CD4-positive, alpha-beta T cell treated with Interleukin-12 subunit alpha and Interleukin-12 subunit beta, for 1 hour (primary cell): ENCODE measurements around the gene PTPN5.

Source experiments
- DNase-seq: peaks from one replicate; pipeline ENCODE4 v3.0.0-alpha.2; 2020

PTPN5 gene

DNA sequence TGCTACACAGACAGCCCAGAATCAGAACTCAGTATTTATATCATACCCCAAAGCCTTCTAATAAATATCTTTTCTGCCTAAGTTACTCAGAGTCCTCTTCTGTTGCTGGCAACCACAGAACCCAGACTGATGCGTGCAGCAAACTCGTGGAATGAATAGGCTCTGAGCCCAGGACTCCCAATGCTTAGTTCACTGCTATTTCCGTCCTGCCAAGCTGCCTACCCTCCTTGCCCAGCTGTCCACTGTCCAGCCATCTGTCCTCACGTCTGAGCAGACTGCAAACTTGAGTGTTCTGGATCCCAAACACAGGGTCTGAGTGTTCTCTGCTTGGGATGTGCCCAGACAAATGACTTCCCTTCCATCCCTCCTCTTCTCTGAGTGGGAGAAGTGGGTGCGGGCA is 19.4 kb downstream of the PTPN5 start:
- DNase-seq, result no peak

DNA sequence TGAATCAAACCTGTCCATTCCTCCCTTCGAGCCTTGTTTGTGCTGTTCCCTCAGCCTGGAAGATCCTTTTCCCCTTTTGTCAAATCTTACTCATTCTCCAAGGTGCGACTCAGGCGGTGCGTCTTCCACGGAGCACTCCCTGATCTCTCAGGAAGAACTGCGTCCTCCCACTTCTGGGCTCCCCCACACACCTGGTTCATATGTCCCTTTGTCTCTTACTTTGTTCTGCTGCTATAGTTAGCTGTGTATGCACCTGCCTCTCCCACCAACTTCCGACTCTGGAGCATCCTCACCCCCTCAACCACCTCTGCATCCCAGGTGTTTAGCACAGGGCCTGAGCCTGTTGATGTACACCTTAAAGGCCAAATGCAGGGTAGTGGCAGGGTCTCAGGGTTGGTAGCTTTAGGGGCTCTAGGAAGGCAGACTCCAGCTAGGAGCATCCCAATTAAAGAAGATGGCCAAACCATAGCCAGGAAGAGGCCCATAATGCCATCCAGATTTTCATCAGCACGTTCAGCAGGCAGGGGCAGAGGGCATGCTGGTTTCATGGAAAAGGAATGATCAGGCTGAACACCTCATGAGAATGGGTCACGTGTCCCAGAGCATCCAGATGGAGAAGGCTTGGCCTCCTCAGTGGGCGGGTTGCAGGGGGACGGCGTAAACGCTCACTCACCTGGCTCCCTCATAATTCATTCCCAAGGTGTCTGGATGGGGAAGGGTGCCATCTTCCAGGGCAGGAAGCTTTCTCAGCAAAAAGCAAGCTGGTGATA is 20.1 kb downstream of the PTPN5 start:
- no peak for DNase-seq

DNA sequence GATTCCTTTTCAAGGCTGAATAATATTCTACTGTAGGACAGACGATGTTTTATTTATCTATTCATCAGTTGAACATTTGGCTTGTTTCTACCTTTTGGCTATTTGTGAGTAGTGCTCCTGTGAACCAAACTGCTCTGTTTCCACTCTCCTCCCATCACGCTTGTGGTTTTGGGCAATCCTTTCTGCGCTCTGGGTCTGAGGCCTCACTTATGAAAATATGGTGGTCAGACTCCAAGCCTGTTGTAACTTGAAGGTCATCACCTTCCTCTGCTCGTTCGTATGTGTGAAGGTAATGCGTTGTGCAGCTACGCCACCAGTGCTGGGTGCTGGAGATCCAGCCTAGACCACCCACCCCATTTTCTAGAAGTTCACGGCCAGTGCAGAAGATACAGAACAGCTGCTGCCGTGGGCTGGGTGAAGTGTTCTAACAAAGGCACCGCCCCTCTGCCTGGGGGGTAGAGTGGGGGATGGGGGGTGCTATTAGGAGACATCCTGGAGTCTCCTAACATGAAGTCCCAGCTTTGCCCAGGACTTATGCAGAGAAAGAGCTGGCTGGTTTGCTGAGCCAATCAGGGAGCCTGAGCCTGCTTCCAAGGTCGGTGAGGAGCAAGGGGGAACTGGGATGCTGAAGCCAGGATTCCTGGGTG is 21.0 kb downstream of the PTPN5 start:
- no peak for DNase-seq

DNA sequence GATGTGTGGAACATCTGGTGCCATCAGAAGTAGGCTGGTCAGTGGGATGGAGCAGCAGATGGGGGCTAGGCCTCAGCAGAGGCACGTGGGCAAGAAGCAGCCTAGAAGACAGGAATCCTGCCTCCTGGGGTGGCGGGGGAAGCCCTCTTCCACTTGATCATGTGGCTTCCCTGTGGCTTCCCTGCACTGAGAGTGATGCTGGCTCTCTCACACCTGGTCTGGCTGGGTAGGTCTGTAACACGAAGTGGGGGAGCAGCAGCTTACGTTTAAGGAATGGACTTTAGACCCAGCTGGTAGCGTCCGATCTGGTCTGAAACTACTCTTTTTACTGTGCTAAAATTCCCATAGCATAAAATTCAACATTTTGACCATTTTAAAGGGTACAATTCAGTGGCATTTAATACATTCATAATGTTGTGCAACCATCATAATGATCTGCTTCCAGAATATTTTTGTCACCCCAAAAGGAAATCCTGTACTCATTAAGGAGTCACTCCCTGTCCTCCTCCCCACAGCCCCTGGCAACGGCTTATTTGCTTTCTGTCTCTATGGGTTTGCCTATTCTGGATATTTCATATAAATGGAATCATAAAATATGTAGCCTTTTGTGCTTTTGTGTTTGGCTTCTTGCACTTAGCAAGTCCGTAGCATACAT is 21.7 kb downstream of the PTPN5 start:
- DNase-seq, result no peak

DNA sequence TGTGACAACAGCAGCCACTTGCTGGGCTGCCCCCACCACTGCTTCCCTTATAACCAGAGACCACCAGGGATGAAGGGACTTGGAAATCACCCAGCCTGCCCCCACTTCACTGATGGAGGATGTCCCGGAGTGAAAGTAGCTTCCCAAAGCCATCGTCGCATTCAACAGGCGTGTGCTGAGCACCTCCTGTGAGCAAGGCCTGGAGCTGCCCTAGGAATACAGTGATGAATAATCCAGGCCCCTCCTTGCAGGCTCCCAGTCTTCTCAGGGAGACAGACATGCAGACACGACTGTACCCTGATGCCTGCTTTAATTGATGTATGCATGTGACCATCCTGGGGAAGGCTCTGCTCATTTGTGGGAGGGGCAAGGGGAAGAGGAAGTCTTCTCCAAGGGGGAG is 22.6 kb downstream of the PTPN5 start:
- DNase-seq, result no peak

DNA sequence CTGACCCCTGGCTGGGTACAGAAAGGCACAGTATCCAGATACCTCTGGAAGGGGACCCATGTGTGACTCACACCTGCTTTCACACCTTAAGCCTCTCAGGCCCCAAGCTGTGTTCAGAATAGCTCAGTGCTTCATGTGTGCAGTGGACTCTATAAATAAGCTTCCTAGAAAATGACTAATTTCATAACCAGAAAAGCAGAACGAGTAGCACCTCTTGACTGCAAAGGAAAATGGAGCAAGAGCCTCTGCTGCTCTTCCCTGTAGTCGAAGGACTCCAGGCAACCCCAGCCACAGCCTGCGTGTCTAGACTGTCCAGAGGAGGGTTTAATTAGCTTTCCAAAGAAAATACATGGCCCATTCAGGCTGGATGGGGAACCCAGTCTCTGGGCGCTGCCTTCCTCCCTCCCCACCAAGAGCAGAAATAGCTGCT is 23.1 kb downstream of the PTPN5 start:
- no peak for DNase-seq

DNA sequence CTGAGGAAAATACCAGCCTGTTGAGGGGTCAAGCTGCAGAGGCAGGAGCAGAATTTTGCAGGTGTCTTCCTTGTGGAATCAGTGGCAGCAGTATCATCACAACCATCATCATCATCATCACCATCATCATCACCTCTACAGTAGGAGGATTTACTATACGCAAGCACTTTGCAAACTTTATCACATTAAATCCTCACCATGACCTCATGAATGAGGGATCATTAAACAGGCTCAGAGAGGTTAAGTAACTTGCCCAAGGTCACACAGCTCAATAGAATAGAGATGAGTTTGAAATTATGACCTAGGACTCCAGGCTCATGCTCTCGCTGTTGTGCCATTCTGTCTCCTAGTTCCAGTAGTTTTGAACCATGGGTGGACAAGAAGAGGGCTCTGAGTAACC is 25.6 kb downstream of the PTPN5 start:
- DNase-seq, result no peak

DNA sequence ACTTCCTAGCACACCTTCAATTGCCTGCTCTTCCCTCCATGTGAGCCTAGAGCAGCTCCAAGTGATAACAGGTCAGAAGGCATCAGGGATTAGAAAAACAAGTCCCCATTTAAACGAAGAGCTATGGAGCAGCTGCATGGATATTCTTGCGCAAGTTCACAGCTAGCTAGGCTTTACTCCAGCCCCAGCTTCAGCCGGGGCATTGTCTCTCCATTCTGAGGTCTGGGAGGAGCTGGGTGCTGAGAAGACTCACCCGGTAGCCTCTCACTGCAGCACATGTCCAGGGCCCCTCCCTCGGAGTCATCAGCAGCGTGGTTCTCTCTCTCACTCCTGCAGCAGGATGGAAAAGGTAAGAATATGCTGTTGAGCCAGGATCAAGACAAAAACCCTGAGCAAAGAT is 26.0 kb downstream of the PTPN5 start:
- no peak for DNase-seq

DNA sequence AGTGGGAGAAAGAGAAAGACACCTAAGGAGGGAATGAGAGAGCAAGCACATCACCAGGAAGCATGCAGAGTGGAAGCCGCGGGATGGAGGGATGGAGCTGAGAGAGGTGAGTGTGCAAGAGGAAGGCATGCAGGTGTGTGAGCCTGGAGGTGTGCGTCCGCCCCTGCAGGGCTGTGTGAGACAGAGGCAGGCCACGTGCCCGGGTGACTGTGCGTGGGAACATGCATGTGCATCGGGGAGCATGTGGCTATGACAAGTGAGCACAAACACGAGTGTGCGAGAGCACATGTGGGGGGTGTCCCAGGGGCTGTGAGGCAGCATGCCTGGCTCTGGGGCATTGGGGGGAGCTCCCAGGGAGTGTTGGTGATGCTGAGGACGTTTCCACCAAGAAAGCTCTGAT is 29.9 kb downstream of the PTPN5 start:
- no peak for DNase-seq

DNA sequence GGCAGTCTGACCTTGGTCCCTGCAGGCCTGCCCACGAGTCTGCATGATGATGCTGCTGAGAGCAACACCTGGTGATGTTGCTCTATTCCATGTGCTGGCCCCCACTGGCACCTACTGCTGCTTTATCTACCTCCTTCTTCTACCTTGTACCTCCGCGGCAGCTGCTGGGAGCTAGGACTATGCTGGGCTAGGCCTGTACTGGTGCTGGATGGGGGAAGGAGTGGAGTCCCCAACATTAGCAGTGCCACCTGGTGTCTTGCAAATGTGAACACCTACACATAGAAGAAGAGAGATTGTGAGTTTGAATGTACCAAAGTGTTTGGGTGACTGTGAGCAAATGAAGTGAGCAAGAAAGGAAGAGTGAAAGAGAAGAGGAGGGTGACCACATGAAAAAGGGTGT is 30.5 kb downstream of the PTPN5 start:
- DNase-seq, result no peak

DNA sequence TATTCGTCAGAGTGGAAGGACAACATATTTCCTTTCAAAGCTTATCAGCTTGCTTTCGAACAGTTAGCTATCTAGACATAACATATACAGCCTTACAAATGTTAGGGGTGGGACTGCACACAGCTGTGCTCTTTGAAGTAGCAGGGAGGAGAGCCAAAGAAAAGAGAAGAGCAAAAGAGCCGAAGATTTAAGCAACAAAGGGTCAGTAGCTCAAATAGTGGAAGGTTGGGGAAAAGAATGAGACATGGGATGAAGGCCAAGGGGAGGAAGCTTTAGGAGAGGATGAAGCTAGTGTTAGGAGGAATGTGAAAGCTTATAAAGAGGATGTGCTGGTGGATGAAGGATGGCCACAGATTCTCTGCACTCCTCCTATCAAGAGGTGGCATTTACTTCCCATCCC is 33.8 kb downstream of the PTPN5 start:
- no peak for DNase-seq

DNA sequence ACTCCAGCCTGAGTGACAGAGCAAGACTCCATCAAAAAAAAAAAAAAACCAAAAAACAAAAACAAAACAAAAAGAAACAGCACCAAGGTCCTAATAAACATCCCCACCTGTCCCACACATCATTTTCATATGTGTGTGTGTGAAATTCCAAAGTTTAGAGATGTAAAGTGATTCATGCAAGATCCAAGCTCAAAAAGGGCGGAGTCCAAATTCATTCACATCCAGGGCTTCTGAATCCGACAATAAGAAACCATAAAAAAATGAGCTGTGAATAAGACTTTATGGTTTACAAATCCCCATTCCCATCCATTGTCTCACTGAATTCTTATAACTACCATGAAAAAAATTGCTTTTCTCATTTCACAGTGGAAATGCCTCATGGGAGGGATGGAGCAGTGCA is 34.7 kb downstream of the PTPN5 start:
- no peak for DNase-seq

DNA sequence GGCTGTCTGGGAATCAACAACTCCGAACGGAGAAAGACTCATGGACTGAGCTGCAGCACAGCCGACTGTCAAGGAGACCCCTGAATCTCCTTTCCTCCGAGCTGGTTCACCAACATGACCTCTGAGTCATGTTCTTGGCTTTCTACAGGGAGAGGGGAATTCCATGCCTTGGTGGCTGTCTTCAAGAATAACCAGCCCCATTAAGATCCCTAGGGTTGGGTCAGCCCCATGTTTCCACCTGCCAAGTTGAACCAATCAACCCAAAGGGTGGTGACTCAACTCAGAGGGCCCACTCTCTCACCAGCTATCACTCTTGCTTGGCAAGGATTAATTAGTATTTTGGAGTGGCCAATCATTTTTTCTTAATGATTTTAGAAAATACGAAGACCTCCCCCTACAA is 37.3 kb downstream of the PTPN5 start:
- no peak for DNase-seq

DNA sequence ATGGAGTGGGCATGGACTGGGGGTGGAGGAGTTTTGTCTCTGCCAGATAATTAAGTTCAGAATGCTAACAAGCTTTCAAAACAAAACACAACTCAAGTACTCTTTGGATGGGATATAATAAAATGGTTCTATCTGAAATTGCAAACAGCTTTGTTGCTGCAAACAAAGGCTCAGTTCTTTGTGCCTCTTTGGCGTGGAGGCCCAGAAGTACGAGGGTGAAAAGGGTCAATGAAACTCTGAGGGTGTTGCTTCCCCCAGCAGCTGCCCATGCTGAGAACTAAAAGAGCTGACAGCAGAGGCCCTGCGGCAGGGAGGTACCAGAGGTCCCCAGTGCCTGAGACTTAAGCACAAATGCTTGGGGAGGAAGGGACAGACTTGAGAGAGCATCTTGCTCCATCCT is 39.1 kb downstream of the PTPN5 start:
- DNase-seq, result no peak

DNA sequence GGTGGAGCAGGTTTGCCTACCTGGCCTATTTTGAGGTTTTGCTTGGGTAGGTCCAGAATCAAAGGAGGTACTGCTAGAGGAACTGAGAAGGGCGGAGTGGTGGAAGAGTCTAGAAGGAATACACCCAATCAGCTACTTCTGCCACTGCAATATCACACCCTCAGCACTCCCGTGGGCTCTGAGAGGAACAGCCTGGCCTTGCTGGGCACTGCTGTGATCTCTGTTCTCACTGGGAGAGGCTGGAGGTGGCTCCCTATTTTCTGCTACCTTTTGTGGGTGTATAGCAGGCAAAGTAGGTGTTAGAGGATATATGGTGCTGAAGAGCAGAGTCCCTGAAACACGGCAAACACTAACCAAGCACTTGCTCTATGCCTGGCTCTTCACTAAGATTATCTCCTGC is 40.7 kb downstream of the PTPN5 start:
- no peak for DNase-seq

DNA sequence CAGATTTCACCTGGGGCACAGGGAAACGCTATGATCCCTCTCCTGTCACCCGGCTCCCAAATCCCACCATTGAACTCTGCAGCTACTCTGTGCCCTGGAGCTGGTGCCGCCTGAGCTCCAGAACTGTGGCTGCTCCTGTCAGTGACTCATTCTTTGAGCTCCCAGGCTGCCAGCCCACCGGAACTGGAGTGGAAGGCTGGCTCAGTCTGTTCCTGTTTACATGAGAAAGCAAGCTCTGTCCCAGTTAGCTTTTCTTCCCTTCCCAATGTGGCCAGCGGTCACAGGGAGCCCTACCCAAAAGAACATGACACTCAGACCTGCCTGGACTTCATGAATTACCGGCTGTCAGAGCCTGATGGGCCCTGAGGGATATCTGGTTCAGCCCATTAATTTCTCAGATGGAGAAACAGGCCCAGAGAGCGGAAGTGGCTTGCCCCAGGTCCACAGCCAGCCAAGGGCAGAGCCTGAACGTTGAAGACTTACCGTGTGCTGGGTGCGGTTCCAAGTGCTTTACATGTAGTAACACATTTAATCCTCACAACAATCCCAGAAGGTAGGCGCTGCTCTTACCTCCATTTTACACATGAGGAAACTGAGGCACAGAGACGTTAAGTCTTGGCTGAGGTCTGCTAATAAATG is 41.8 kb downstream of the PTPN5 start:
- no peak for DNase-seq

DNA sequence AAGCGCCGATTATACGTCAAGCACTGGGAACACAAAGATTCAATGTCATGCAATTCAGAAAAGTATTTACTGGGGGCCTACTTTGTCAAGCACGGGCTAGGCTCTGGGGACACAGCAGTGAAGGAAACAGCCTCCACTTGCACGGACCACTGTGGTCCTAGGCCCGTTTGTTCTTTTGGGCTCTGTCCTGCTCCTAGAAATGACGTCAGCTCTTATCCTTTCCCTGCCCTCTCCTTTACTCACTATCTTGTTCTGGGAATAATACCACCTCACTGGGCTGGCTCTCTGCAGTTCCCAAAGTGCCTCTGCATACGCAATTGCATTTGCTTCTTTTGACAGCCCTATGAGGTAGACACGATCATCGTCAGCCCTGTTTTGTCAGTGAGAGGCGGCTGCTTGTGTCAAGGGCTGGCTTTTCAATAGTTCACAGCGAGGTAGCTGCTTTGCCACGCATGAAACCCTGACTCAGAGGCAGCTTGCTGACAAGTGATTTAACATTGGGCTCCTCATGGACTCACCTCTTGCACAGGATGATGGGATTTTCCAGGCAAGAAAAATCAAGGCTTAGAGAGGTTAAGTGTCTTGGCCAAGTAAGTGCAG is 42.7 kb downstream of the PTPN5 start:
- no peak for DNase-seq

DNA sequence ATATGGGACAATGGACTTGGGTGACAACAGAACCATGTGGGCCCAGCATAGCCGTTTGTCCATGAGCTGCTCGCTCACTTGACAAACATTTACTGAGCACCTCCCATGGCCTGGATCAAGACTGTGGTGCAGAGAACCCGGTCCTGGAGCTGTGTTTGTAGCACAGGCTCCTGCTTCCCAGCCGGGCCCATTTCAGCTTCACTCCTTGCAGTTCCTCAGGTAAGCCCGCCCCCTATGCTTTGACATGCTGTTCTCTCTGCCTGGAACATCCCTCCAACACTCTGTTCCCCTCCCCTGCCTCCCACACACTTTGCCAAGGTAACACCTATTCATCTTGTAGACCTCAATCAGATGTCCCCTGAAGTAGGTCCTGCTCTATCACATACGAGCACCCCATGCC is 46.3 kb downstream of the PTPN5 start:
- no peak for DNase-seq

DNA sequence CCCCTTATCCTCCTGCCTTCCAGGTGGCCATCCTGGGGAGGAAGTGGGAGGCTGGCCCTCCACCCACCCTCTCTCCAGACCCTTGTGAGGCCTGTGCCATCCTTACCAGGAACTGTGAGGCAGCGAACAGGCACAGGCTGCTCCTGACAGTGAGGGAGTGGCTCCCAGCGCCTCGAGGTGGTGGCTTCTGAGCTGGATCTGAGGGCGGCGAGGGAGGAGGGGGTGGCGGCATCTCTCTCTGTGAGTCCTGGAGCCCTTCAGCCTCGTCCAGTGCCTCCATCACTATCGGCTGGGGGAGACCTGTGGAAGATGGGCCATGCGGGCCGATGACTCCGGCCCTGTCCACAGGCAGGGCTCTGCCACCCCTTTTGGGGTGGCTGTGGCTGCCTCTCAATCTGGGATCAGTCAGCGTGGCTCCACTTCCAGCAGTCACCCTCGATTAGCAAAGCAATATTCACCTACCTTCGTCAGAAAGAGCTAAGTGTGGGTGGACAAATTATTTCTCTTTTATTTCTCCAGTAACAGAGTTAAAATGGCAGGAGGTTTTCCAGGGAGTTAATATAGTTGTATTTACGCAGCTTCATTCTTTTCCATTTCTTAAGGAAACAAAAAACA is 47.6 kb downstream of the PTPN5 start:
- DNase-seq, result no peak

DNA sequence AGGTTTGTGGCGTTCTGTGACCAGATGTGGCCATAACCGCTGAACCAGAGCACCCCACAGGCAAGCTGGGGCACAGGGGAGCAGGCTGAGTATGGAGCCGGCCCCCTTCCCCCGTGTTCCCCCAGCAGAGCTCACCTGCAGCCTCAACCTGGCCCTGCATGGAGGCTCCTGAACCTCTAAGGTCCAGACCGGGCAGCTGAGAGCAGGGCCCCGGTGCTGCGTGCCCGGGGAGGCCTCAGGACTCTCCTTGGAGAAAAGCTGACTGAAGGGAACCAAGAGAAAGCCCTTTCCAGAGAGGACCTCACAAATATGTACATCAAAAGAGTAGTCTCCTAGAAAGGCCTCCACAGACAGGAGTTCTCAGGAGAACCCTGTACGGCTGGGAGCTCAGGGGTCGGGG is 48.2 kb downstream of the PTPN5 start:
- no peak for DNase-seq

DNA sequence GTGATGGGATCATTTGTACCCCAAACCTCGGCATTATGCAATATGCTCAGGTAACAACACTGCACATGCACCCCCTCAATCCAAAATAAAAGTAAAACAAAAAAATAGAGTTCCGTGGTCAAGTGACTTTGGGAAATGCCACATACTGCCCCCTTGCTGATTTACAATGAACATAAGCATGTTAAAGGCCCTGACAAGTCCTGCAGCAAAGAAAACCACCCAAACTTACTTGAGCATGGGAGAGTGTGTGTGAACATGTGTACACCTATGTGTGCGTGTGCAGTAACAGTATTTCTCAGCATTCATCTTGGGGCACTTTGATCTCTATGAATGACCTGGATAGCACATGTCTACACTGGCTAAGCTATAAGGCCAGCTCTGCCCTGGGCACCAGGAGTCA is 49.8 kb downstream of the PTPN5 start:
- no peak for DNase-seq

DNA sequence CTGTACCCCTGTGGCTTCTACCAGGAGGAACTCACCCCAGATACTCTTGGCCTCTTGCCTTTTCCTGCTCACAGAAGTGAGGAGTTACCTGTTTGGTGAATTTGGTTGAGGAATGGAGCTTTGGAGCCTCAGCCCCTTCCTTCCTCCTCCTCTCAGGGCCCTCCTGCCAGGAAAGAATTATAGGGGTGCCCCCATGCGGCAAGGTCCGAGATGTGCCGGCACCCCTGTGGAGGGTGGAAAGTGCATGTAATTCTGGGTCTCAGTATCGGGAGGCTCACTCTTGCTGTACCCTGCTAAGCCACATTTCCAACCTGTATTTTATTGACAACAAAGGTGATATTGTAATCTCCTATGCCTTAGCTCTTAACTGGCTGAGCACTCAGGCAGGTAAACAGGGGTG is 51.9 kb downstream of the PTPN5 start:
- no peak for DNase-seq

DNA sequence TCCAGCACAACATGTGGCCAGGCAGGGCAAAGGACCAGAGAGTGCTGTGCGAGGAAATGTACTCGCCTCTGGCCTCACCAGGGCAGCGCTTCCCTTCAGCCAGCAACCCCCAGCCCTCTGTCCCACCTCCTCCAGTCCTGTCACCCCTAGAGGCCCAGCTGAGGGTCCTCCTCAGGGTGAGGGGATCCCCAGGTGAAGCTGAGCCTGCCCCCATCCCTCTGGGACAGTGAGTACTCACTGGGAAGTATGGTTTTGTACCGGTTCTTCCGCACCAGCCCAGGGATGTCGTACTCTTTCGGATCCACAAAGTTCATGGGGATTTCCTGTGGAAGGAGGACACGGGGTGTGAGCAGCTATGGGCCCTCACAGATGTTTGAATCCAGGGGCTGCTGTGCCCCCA is 54.0 kb downstream of the PTPN5 start:
- DNase-seq, result no peak
